Mucosa of stomach (tissue), 1 donor: ENCODE measurements around the gene HSBP1L1.

Experiments used
- H3K27me3 ChIP-seq: one replicate; pipeline ENCODE4 v1.7.0; 2013; ENCODE audit warnings: mild to moderate bottlenecking, low read length; ENCODE audit not compliant: control insufficient read depth, insufficient read depth
- H3K36me3 ChIP-seq: one replicate; pipeline ENCODE4 v1.7.0; 2013; ENCODE audit warnings: low read length; ENCODE audit not compliant: control insufficient read depth, insufficient read depth
- H3K4me1 ChIP-seq: one replicate; pipeline ENCODE4 v1.7.0; 2013; ENCODE audit warnings: mild to moderate bottlenecking, low read length; ENCODE audit not compliant: control insufficient read depth, insufficient read depth
- H3K4me3 ChIP-seq: one replicate; pipeline ENCODE4 v1.7.0; 2013; ENCODE audit warnings: low read length
- H3K9ac ChIP-seq: one replicate; pipeline ENCODE4 v1.7.0; 2013; ENCODE audit warnings: mild to moderate bottlenecking, low read length, moderate library complexity
- H3K9me3 ChIP-seq: one replicate; pipeline ENCODE4 v1.7.0; 2013; ENCODE audit warnings: mild to moderate bottlenecking, low read length, moderate library complexity; ENCODE audit not compliant: control insufficient read depth
- donor health status: Pancreatic carcinoma.

Gene HSBP1L1

DNA sequence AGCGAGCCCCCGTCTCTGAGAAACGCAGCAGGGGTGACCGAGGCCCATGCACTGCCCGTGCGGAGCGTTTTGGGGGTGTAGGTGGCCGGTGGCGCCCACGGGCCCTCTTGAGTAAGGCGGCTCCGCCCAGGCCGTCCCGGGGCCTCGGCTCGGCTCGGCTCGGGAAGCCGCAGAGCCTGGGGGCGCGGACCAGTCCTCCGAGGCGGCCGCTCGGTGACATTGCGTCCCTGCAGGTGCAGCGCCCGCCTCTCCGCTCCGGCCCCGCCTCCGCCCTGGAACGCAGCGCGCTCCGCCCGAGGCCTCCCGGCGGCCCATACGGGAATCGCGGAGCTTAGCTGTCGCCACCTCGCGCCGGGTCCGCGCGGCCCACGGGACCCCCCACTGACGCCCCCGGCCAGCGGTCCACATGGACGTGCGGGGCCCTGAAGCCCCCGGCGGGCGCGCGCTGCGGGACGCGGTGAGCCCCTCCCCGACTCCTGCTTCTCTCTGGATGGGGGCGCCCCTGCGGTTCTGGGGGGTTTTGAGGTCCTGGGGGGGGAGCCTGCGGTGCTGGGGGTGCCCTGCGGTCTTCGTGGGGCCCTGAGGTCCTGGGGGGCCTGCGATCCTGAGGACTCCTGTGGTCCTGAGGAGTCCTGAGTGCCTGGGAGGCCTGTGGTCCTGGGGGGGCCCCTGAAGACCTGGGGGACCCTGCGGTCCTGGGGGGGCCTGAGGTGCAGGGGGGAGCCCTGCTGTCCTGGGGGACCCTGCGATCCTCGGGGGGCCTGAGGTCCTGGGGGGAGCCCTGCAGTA is at the start of gene HSBP1L1:
Gene HSBP1L1, plus strand, starts transcription at position 314 of the 789 bp plus-strand sequence. Its CDS starts 93 bp downstream, at position 407.
- H3K36me3 ChIP-seq: no peaks in the 10 kb centered on the region
- peak within 1 kb of the TSS; percentile 38 for H3K4me3 ChIP-seq
- peaks cover 19% of the 10 kb centered on the region for H3K4me1 ChIP-seq
- H3K9ac ChIP-seq: peak within 1 kb of the TSS; percentile 94
- H3K9me3 ChIP-seq: no peaks in the 10 kb centered on the region
- no peaks in the 10 kb centered on the region for H3K27me3 ChIP-seq

DNA sequence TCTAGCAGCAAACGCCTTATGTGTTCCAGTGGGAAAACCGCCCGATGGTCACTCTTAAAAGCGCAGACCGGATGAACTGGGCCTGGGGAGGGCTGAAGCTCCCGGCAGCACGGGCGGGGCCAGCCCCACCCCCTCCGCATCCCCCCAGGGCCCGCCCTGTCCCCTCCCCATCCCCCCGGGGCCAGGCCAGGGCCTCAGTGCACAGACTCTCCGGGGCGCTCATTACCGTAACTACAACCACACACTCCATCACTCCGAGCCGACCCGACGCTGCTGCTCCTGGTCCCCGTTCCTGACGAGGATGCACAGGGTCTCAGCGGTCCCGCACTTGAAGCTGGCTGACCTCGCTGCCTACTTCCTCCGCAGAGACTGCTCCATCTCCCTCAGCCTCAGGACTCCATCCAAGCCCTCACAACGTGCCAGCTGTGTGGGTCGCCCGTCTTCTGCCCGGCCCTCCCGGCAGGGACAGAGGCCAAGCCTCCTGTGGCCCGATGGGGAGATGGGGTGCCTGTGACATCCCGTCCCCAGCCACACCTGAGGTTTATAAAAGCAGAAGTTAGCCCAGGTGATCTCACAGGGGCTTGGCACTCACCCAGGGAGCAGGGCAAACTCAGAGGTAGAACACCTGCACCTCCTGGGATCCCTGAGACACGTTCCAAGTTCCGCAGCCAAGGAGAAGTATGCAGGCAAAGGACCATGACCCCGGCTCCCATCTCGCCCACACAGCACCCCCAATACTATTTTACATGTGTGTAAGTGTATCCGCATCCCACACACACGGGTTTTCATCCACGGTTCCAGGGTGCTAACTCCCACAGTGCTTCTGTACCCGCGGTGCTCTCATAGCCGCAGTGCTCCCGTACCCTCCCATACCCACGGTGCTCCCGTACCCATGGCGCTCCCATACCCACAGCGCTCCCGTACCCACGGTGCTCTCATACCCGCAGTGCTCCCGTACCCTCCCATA is 49.0 kb upstream of the HSBP1L1 start:
- H3K9me3 ChIP-seq: no peaks in the 10 kb centered on the region
- H3K9ac ChIP-seq: no peak overlapping the region
- no peak overlapping the region for H3K4me3 ChIP-seq
- H3K27me3 ChIP-seq: no peaks in the 10 kb centered on the region
- H3K36me3 ChIP-seq: no peaks in the 10 kb centered on the region
- H3K4me1 ChIP-seq: no peaks in the 10 kb centered on the region

DNA sequence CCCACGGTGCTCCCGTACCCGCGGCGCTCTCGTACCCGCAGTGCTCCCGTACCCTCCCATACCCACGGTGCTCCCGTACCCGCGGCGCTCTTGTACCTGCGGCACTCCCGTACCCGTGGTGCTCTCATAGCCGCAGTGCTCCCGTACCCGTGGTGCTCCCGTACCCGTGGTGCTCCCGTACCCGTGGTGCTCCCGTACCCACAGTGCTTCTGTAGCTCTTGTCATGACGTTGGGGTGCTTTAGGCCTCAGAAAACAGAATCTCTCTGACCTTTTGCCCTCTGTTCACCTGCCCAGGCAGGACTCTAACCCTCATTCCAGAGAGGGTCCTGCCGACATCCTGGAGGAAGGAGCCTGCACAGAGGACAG is 48.3 kb upstream of the HSBP1L1 start:
- no peaks in the 10 kb centered on the region for H3K4me1 ChIP-seq
- H3K9ac ChIP-seq: no peak overlapping the region
- no peaks in the 10 kb centered on the region for H3K27me3 ChIP-seq
- no peak overlapping the region for H3K4me3 ChIP-seq
- no peaks in the 10 kb centered on the region for H3K36me3 ChIP-seq
- H3K9me3 ChIP-seq: no peaks in the 10 kb centered on the region

DNA sequence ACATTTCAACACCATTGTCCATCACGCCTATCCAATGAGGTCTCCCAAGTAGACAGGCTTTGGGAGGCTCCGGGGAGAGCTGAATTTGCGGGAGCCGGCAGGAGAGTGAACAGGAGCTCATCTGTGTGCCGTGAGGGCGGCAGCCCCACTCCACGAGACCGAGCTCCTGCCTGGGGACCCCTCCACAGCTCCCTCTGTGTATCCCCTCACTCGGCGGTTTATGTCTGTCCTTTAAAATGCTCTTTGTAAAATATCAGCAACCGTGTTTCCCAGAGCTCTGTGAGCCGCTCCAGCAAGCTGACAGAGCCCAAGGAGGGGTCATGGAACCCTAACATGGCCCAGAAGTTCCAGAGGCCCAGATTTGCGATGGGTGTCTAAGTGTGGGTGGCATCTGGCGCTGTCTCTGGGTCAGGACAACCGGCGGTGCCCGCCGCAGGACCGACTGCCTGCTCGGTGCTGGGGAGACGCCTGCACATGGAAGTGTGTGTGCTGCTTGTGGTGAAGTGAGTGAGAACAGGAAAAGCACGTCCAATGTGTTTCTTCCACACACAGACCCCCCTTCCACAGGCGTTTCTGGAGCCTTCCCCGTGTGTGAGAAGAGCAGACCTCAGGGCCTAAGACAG is 47.8 kb upstream of the HSBP1L1 start:
- H3K4me3 ChIP-seq: no peak overlapping the region
- H3K4me1 ChIP-seq: no peaks in the 10 kb centered on the region
- H3K27me3 ChIP-seq: no peaks in the 10 kb centered on the region
- no peak overlapping the region for H3K9ac ChIP-seq
- H3K9me3 ChIP-seq: no peaks in the 10 kb centered on the region
- H3K36me3 ChIP-seq: no peaks in the 10 kb centered on the region

DNA sequence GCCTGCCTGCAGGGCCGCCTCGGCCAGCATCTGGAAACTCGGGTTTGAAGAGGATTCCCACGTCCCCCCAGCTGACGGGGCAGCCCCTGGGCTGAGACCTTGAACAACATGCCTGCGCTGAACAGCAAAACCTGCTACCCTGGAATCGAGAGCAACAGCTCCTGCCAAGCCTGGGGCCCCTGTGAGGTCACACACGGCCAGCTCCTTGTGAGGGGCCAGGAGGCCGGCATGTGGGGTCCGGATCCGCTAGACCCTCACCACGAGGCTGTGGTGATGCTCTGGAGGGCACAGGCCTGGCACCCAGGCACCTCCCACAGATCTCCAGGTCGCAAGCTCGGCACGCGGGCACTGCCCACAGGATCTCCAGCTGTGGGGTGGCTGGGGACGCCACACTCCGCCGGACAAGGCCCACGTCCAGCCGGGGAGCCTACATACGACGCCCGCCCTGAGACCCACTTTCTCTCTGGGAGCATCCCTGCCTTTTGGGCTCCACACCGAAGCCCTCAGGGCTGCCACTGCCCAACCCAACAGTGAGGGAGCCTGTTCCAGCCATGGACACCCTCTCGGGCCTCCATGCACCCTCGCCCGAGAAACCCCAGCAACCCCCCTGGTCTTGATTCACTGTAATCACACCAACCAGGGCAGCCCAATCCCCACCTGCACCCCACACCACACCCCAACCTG is 47.1 kb upstream of the HSBP1L1 start:
- no peak overlapping the region for H3K4me3 ChIP-seq
- H3K9ac ChIP-seq: no peak overlapping the region
- no peaks in the 10 kb centered on the region for H3K27me3 ChIP-seq
- no peaks in the 10 kb centered on the region for H3K36me3 ChIP-seq
- H3K9me3 ChIP-seq: no peaks in the 10 kb centered on the region
- H3K4me1 ChIP-seq: no peaks in the 10 kb centered on the region

DNA sequence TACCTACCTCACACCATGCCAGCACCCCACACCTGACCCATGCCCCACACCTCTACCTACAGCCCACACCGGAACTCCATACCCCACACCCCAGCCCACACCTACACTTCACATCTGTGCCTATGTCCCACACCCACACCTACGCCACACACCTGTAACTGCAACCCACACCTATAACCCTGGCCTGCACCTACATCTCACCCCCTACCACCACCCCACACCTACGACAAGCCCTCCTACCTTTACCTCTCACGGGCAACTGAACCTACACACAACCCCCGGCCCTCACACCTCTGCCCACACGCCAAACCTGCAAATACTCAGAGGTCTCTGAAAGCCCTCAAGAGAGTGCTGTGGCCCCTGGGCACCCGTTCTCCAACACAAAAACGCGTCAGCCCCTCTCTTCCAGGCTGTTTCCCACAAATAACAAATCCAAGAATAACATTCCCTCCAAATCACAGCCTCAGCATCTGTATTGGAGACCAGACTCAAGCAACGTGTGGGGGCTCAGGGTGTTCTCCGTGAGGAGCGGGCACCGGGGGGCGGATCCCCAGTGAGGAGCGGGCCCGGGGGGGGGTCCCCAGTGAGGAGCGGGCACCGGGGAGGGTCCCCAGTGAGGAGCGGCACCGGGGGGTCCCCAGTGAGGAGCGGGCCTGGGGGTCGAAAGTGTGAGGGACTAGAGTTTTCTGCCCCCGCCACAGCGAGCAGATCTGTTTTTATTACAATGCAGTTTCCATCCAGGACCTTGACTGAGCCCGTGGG is 46.4 kb upstream of the HSBP1L1 start:
- Histone ChIP-seq H3K4me3 (no peak overlapping the region), H3K9me3 (no peaks in the 10 kb centered on the region), H3K4me1 (no peaks in the 10 kb centered on the region), H3K9ac (no peak overlapping the region), H3K27me3 (no peaks in the 10 kb centered on the region), H3K36me3 (no peaks in the 10 kb centered on the region)

DNA sequence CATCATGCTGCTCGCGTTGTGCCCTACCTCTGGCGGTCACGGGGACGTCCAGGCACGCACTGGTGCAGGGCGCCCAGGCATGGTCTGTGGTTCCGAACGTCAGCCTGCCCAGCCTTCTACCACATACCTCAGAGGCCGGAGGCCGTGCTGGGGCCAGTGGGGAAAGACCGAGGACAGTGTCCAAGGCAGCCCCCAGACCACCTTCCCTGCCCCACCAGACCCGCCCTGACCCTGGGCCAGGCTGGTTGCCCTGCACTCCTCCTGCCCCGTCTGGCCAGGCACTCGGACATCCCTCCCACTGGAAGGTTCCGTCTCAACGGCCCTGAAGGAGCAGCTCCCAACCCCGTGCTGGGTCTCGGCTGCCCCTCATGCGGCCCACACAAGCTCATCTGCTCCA is 45.8 kb upstream of the HSBP1L1 start:
- H3K4me1 ChIP-seq: no peaks in the 10 kb centered on the region
- no peaks in the 10 kb centered on the region for H3K36me3 ChIP-seq
- H3K4me3 ChIP-seq: no peak overlapping the region
- H3K27me3 ChIP-seq: no peaks in the 10 kb centered on the region
- H3K9ac ChIP-seq: no peak overlapping the region
- H3K9me3 ChIP-seq: no peaks in the 10 kb centered on the region

DNA sequence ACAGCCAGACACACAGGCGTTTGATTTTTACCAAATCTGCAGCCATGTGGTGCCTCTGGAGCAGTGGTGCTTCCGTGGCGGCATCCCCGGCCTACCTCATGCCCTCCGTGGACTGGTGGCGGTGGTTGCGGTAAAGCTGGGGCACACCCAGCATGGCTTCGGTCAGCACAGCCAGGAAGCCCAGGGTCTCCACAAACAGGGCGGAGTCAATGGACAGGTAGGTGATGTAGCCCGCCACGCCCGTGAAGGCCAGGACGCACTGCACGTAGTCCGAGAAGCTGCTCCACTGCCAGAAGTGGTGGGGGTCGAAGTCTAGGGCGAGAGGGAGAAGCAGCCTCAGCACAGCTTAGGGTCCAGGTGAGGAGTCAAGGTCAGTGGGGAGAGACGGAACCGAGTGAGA is 45.4 kb upstream of the HSBP1L1 start:
- H3K36me3 ChIP-seq: no peaks in the 10 kb centered on the region
- H3K4me1 ChIP-seq: no peaks in the 10 kb centered on the region
- no peak overlapping the region for H3K9ac ChIP-seq
- H3K9me3 ChIP-seq: no peaks in the 10 kb centered on the region
- no peaks in the 10 kb centered on the region for H3K27me3 ChIP-seq
- H3K4me3 ChIP-seq: no peak overlapping the region

DNA sequence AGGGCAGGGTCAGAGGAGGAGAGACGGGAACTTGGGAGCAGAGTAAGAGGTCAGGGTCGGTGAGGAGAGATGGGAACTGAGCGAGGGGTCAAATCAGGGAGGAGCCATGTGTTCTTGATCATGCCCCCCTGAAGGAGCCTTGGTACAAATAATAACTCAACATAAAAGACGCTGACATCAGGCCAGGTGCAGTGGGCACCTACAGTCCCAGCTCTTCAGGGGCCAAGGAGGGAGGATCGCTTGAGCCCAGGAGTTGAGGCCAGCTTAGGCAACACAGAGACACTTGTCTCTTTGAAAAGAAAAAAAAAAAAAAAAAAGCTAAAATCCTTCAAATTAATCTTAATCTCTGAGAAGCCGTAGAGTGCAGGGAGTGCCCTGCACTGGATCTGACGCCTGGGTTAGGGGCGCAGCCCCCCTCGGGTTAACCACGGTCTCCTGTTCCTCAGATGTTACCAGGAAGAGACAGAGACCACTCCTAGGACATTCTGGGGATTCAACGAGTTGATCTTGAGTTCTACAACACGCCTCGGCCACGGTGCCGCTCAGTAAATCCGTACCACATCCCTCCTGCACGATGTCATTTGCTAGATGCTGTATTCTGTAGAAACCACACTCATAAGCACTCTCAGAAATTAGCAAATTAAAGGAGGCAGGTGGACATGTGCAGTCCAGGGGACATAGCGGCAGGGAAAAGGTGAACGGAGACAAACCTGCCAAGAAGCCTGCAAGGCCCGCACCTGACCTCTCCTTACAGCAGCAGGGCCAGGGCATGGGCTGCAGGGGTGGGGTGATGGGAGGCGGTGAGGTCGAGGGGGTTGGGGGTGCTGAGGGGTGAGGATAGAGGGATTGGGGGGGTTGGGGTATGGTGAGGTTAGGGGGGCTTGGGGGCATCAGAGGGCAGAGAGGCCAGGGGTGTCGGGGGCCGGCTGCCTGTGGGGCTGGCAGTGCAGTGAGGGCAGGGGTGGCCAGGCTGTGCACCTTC is 42.2 kb upstream of the HSBP1L1 start:
- H3K4me3 ChIP-seq: no peak overlapping the region
- no peaks in the 10 kb centered on the region for H3K9me3 ChIP-seq
- no peaks in the 10 kb centered on the region for H3K36me3 ChIP-seq
- no peaks in the 10 kb centered on the region for H3K27me3 ChIP-seq
- H3K4me1 ChIP-seq: no peaks in the 10 kb centered on the region
- no peak overlapping the region for H3K9ac ChIP-seq

DNA sequence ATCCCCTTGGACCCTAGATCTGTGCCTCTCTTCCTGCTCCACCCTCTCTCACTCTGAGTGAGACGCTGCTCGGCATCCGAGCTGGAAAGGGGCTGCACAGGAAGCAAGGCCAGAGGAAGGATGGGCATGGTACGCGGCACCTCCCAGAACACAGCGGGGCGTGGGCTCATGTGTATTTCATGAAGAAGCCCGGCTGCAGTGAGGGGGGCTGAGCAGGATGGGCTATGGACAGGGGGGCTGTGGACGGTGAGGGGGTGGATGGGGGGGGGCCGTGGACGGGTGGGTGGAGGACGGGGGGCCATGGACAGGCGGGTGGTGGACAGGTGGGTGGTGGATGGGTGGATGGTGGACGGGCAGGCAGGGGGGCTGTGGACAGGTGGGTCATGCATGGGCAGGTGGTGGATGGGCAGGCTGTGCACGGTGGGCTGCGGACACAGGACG is 41.5 kb upstream of the HSBP1L1 start:
- H3K4me3 ChIP-seq: no peak overlapping the region
- no peaks in the 10 kb centered on the region for H3K27me3 ChIP-seq
- H3K36me3 ChIP-seq: peaks cover 2% of the 10 kb centered on the region
- H3K4me1 ChIP-seq: no peaks in the 10 kb centered on the region
- H3K9me3 ChIP-seq: no peaks in the 10 kb centered on the region
- H3K9ac ChIP-seq: no peak overlapping the region
